OCI-LY1 (cell line): ENCODE results near the gene RGS14.

Source experiments
- H2AFZ ChIP-seq: fragments of 200-600 bp; sonication (generic), shearing (Covaris generic); 2 replicates; pipeline ENCODE4 v1.6.0; 2014; ENCODE audit warnings: antibody characterized with exemption, mild to moderate bottlenecking, low read length
- H3F3A ChIP-seq: fragments of 200-600 bp; sonication (generic), shearing (Covaris generic); 2 replicates; pipeline ENCODE4 v1.6.0; 2014; ENCODE audit warnings: mild to moderate bottlenecking, antibody characterized with exemption, low read length, moderate library complexity; ENCODE audit not compliant: insufficient read depth
- H3K27ac ChIP-seq: fragments of 200-600 bp; sonication (generic); 2 replicates; pipeline ENCODE4 v1.5.1; 2014; ENCODE audit warnings: low read length, mixed run types, mild to moderate bottlenecking, low read depth; ENCODE audit not compliant: poor library complexity, severe bottlenecking
- H3K27me3 ChIP-seq: fragments of 200-600 bp; sonication (generic); 2 replicates; pipeline ENCODE4 v1.6.0; 2014; ENCODE audit warnings: antibody characterized with exemption, mild to moderate bottlenecking, low read length, moderate library complexity; ENCODE audit not compliant: insufficient read depth
- H3K36me3 ChIP-seq: fragments of 200-600 bp; sonication (generic); 2 replicates; pipeline ENCODE4 v1.6.1; 2014; ENCODE audit warnings: mild to moderate bottlenecking, antibody characterized with exemption, low read length, moderate library complexity, mixed read lengths; ENCODE audit not compliant: insufficient read depth
- H3K4me1 ChIP-seq: fragments of 200-600 bp; sonication (generic); 2 replicates; pipeline ENCODE4 v1.5.1; 2014; ENCODE audit warnings: mild to moderate bottlenecking, low read length, moderate library complexity; ENCODE audit not compliant: insufficient read depth, severe bottlenecking
- H3K4me2 ChIP-seq: fragments of 200-600 bp; sonication (generic), shearing (Covaris generic); 2 replicates; pipeline ENCODE4 v1.6.1; 2014; ENCODE audit warnings: low read length
- H3K4me3 ChIP-seq: fragments of 200-600 bp; sonication (generic); 2 replicates; pipeline ENCODE4 v1.5.1; 2014; ENCODE audit warnings: low read length, low read depth, mild to moderate bottlenecking, mixed read lengths; ENCODE audit not compliant: poor library complexity, severe bottlenecking
- H3K79me2 ChIP-seq: fragments of 200-600 bp; shearing (Covaris generic); 2 replicates; pipeline ENCODE4 v1.6.1; 2016; ENCODE audit warnings: mixed run types, low read length, mixed read lengths; ENCODE audit not compliant: insufficient read depth
- H3K9ac ChIP-seq: fragments of 200-600 bp; sonication (generic), shearing (Covaris generic); 2 replicates; pipeline ENCODE4 v1.6.1; 2014; ENCODE audit warnings: mild to moderate bottlenecking, low read length, mixed read lengths
- H3K9me2 ChIP-seq: fragments of 200-600 bp; sonication (generic), shearing (Covaris generic); 2 replicates; pipeline ENCODE4 v1.6.1; 2014; ENCODE audit warnings: low read depth, mild to moderate bottlenecking, low read length, mixed read lengths
- H3K9me3 ChIP-seq: fragments of 200-600 bp; shearing (Covaris generic); 2 replicates; pipeline ENCODE4 v1.6.1; 2014; ENCODE audit warnings: low read length, mixed read lengths
- H4K20me1 ChIP-seq: fragments of 200-600 bp; sonication (generic), shearing (Covaris generic); 2 replicates; pipeline ENCODE4 v1.6.0; 2016; ENCODE audit warnings: mild to moderate bottlenecking, low read length; ENCODE audit not compliant: insufficient read depth
- EZH2 ChIP-seq: fragments of 200-600 bp; sonication (generic), shearing (Covaris generic); IDR thresholded peaks from 2 replicates; pipeline ENCODE4 v1.8.0; 2017; ENCODE audit warnings: borderline replicate concordance, mixed run types, mild to moderate bottlenecking, antibody characterized with exemption, low read length, moderate library complexity, mixed read lengths
- TF ChIP-seq, protein P1 (sequence below): fragments of 200-600 bp; sonication (generic), shearing (Covaris generic); IDR thresholded peaks from 2 replicates; pipeline ENCODE4 v1.5.1; 2017; ENCODE audit warnings: mild to moderate bottlenecking, antibody characterized with exemption, low read length, moderate library complexity, mixed read lengths

The RGS14 gene

GRCh38 chr5:177409043-177409801 lies 51.5 kb downstream of the RGS14 start, which contains the start of gene F12:
Gene F12 (minus strand): TSS chr5:177409564. CDS start chr5:177409527, 37 bp downstream.
- no peak within 1 kb of the TSS for H3K27ac ChIP-seq
- TF ChIP-seq EZH2 = no peak
- TF ChIP-seq, protein P1, sequence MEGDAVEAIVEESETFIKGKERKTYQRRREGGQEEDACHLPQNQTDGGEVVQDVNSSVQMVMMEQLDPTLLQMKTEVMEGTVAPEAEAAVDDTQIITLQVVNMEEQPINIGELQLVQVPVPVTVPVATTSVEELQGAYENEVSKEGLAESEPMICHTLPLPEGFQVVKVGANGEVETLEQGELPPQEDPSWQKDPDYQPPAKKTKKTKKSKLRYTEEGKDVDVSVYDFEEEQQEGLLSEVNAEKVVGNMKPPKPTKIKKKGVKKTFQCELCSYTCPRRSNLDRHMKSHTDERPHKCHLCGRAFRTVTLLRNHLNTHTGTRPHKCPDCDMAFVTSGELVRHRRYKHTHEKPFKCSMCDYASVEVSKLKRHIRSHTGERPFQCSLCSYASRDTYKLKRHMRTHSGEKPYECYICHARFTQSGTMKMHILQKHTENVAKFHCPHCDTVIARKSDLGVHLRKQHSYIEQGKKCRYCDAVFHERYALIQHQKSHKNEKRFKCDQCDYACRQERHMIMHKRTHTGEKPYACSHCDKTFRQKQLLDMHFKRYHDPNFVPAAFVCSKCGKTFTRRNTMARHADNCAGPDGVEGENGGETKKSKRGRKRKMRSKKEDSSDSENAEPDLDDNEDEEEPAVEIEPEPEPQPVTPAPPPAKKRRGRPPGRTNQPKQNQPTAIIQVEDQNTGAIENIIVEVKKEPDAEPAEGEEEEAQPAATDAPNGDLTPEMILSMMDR = no peak
- H3K9me3 ChIP-seq = no peaks in the 10 kb centered on the region
- no peaks in the 10 kb centered on the region for H3K79me2 ChIP-seq
- H3K4me2 ChIP-seq = no peak within 1 kb of the TSS
- no peak within 1 kb of the TSS for H3K9ac ChIP-seq
- H3F3A ChIP-seq = 0 out of 2 replicates have a peak, but pooled peaks cover 4% of the 10 kb centered on the region
- H3K9me2 ChIP-seq = no peaks in the 10 kb centered on the region
- H3K36me3 ChIP-seq = no peaks in the 10 kb centered on the region
- no peaks in the 10 kb centered on the region for H4K20me1 ChIP-seq
- no peak within 1 kb of the TSS for H3K4me3 ChIP-seq
- peaks cover 12% of the 10 kb centered on the region for H3K4me1 ChIP-seq
- no peak within 1 kb of the TSS for H2AFZ ChIP-seq
- peaks cover 11% of the 10 kb centered on the region; the same call in 1 of the 2 replicates for H3K27me3 ChIP-seq

DNA sequence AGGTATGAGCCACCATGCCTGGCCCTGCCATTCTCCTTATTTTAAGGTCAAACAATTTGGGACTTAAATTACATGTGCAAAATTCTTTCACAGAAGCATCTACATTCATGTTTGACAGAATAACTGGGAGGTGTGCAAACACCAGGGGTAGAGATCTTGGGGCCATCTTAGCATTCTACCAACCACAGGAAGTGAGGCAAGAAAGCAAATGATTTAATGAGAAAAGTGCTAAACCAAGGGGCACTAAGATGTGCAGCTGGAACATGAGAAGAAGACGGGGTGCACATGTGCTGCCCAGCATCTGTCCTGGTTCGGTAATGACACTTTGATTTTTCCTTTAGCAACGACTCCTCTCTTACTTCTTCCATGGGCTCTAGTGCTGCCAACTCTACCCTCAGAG lies 52.9 kb downstream of the RGS14 start:
- Histone ChIP-seq H3K4me2 (no peak overlapping the region), H3K9ac (no peak overlapping the region), H3K27me3 (peaks cover 11% of the 10 kb centered on the region; the same call in 1 of the 2 replicates), H3K4me1 (peaks cover 3% of the 10 kb centered on the region), H2AFZ (no peak overlapping the region), H3K79me2 (no peaks in the 10 kb centered on the region), H3K9me3 (no peaks in the 10 kb centered on the region), H4K20me1 (no peaks in the 10 kb centered on the region), H3K27ac (no peak overlapping the region), H3K4me3 (no peak overlapping the region), H3F3A (0 out of 2 replicates have a peak, but pooled peaks cover 4% of the 10 kb centered on the region), H3K9me2 (no peaks in the 10 kb centered on the region), H3K36me3 (no peaks in the 10 kb centered on the region)
- TF ChIP-seq EZH2 = no peak
- TF ChIP-seq, protein P1 = no peak

GRCh38 chr5:177412603-177413233 lies 55.0 kb downstream of the RGS14 start:
- H3K4me3 ChIP-seq = no peak overlapping the region
- H3K9ac ChIP-seq = no peak overlapping the region
- H3K27ac ChIP-seq = no peak overlapping the region
- H3K4me1 ChIP-seq = no peaks in the 10 kb centered on the region
- no peak overlapping the region; the same call in 1 of the 2 replicates for H3K4me2 ChIP-seq
- peaks cover 6% of the 10 kb centered on the region; the same call in 1 of the 2 replicates for H3K27me3 ChIP-seq
- no peaks in the 10 kb centered on the region for H3K36me3 ChIP-seq
- no peaks in the 10 kb centered on the region for H3K9me2 ChIP-seq
- no peaks in the 10 kb centered on the region for H3K9me3 ChIP-seq
- H3F3A ChIP-seq = no peaks in the 10 kb centered on the region
- H4K20me1 ChIP-seq = no peaks in the 10 kb centered on the region
- no peaks in the 10 kb centered on the region for H3K79me2 ChIP-seq
- TF ChIP-seq, protein P1 = no peak
- TF ChIP-seq EZH2 = no peak
- no peak overlapping the region for H2AFZ ChIP-seq
